ENCODE results near the gene ZFYVE1. TPM values are rescaled to one million over a fixed set of nuclear protein-coding genes. Genes with fewer than 3 reads are reported as not detected.

ZFYVE1 gene
- total RNA-seq, 1 experiment from 2014 or later: 9.0 TPM

GRCh38 chr14:72929316-72930080 lies 97.4 kb downstream of the ZFYVE1 start:
- Histone ChIP-seq H2AFZ (no peak overlapping the region), H3K79me2 (ENCODE audit: low read depth) (peaks cover 51% of the 10 kb centered on the region), H3K27me3 (ENCODE audit: insufficient read depth, low read depth) (no peaks in the 10 kb centered on the region), H3K27ac (no peak overlapping the region), H3K4me1 (replicated peaks; ENCODE audit: insufficient read depth) (no peaks in the 10 kb centered on the region), H3K4me2 (no peak overlapping the region), H3K9me2 (ENCODE audit: insufficient read depth) (no peaks in the 10 kb centered on the region), H4K20me1 (ENCODE audit: insufficient read depth) (peaks cover 8% of the 10 kb centered on the region; the same call in 1 of the 2 replicates), H3F3A (ENCODE audit: insufficient read depth, low read depth) (peaks cover 11% of the 10 kb centered on the region), H3K36me3 (ENCODE audit: low read depth) (no peaks in the 10 kb centered on the region), H3K4me3 (no peak overlapping the region), H3K9me3 (ENCODE audit: insufficient read depth, low read depth) (no peaks in the 10 kb centered on the region)
- intact Hi-C loops (cut with micrococcal nuclease; ENCODE audit: unreplicated experiment): no loop called here
- ChIA-PET CTCF (no interaction called here), POLR2A (ENCODE audit: unreplicated experiment) (no interaction called here)
- TF ChIP-seq EZH2 (IDR thresholded peaks at IDR 0.05; ENCODE audit: low read depth) (no peak), CTCF (conservative IDR thresholded peaks at IDR 0.05) (no peak)
- DNase-seq: no peak
- no TSS peak for BruUV-seq (replicated peaks)

GRCh38 chr14:72928872-72929271 lies 98.0 kb downstream of the ZFYVE1 start:
- H3F3A ChIP-seq (ENCODE audit: insufficient read depth, low read depth): peaks cover 12% of the 10 kb centered on the region
- intact Hi-C loops (cut with micrococcal nuclease; ENCODE audit: unreplicated experiment): no loop called here
- H3K9me3 ChIP-seq (ENCODE audit: insufficient read depth, low read depth): no peaks in the 10 kb centered on the region
- no peaks in the 10 kb centered on the region for H3K36me3 ChIP-seq (ENCODE audit: low read depth)
- no peak overlapping the region for H3K4me2 ChIP-seq
- no peak for DNase-seq
- H3K9me2 ChIP-seq (ENCODE audit: insufficient read depth): no peaks in the 10 kb centered on the region
- POLR2A ChIA-PET (ENCODE audit: unreplicated experiment): no interaction called here
- no peak overlapping the region for H3K27ac ChIP-seq
- peaks cover 50% of the 10 kb centered on the region for H3K79me2 ChIP-seq (ENCODE audit: low read depth)
- TF ChIP-seq EZH2 (IDR thresholded peaks at IDR 0.05; ENCODE audit: low read depth) (no peak), CTCF (conservative IDR thresholded peaks at IDR 0.05) (no peak)
- no peak overlapping the region for H3K4me3 ChIP-seq
- H2AFZ ChIP-seq: no peak overlapping the region
- no TSS peak for BruUV-seq (replicated peaks)
- no peaks in the 10 kb centered on the region for H3K27me3 ChIP-seq (ENCODE audit: insufficient read depth, low read depth)
- H3K4me1 ChIP-seq (replicated peaks; ENCODE audit: insufficient read depth): no peaks in the 10 kb centered on the region
- CTCF ChIA-PET: no interaction called here
- H4K20me1 ChIP-seq (ENCODE audit: insufficient read depth): peaks cover 8% of the 10 kb centered on the region; the same call in 1 of the 2 replicates

- intact Hi-C loops (cut with micrococcal nuclease; ENCODE audit: unreplicated experiment): loop anchor here (1.0 kb wide), 3 partner anchors 35 to 132 kb away; partner anchors contain the start of genes RBM25 and ZFYVE1
- Histone ChIP-seq H3K4me3 (peak within 1 kb of the TSS; percentile 89), H2AFZ (peak within 1 kb of the TSS; percentile 86), H3K9me2 (ENCODE audit: insufficient read depth) (no peaks in the 10 kb centered on the region), H3K4me1 (replicated peaks; ENCODE audit: insufficient read depth) (no peaks in the 10 kb centered on the region), H3K36me3 (ENCODE audit: low read depth) (no peaks in the 10 kb centered on the region), H3K27me3 (ENCODE audit: insufficient read depth, low read depth) (no peaks in the 10 kb centered on the region), H4K20me1 (ENCODE audit: insufficient read depth) (0 out of 2 replicates have a peak, but pooled peaks cover 8% of the 10 kb centered on the region), H3K27ac (peak within 1 kb of the TSS; percentile 62), H3K9me3 (ENCODE audit: insufficient read depth, low read depth) (no peaks in the 10 kb centered on the region), H3F3A (ENCODE audit: insufficient read depth, low read depth) (peaks cover 12% of the 10 kb centered on the region), H3K79me2 (ENCODE audit: low read depth) (peaks cover 28% of the 10 kb centered on the region), H3K4me2 (peak within 1 kb of the TSS; percentile 87)
- POLR2A ChIA-PET (ENCODE audit: unreplicated experiment): no interaction called here
- BruUV-seq (replicated peaks): no TSS peak
- CTCF ChIA-PET: interaction anchor here (0.5 kb wide), 1 partner anchor 644 kb away, joined by 3 read pairs; no protein-coding TSS in a partner anchor
- DNase-seq: peak; percentile 96 to 97
- TF ChIP-seq EZH2 (IDR thresholded peaks at IDR 0.05; ENCODE audit: low read depth) (no peak), CTCF (conservative IDR thresholded peaks at IDR 0.05) (no peak)
Observed at GRCh38 chr14:72926292-72927028, 100.4 kb downstream of the ZFYVE1 start, which contains the start of gene DCAF4. TSS of gene DCAF4 (plus strand) at chr14:72926464. CDS start at chr14:72937979, 11,515 bp downstream.

All from PC-9 (cell line).